NOMO-1 treated with dmso at 0.1 percent for 144 hours (cell line): ENCODE results near the gene SENP7.
"Not testable (repeated sequence)": the region's sequence is repeated elsewhere in the genome, so short reads cannot be mapped to it uniquely, and the experiment has no call there.

Experiments
- DNase-seq: peaks from one replicate; lab custom pipeline; 2025; ENCODE audit not compliant: unreplicated experiment; lab: John Stamatoyannopoulos, UW

The SENP7 gene

GRCh38 chr3:101521211-101521701 lies 8.2 kb upstream of the SENP7 start:
- DNase-seq, result no peak

DNA sequence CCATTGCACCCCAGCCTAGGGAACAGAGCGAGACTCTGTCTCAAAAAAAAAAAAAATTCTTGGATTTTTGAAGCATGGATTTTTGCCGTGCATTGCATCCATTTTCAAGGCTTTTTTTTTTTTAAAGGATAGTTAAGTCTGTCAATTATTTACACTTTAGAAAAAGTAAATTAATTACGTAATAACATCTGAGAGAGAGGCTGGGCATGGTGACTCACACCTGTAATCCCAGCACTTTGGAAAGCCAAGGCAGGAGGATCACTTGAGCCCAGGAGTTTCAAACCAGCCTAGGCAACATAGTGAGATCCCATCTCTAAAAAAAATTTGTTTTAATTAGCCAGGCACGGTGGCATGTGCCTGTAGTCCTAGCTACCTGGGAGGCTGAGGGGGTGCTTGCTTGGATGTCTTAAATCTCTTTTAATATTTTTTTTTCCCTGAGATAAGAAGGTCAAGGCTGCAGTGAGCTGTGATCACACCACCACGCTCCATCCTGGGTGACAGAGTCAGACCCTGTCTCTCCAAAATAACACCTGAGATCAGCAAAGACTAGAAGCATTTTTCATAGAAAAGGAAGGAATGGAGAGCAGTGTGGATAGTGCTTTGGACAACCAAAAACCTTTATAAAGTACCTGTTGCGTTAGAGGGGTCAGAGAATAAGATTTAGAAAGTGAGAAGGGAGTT lies 6.8 kb upstream of the SENP7 start:
- no peak for DNase-seq

GRCh38 chr3:101518421-101518871 lies 5.4 kb upstream of the SENP7 start:
- DNase-seq, result no peak

DNA sequence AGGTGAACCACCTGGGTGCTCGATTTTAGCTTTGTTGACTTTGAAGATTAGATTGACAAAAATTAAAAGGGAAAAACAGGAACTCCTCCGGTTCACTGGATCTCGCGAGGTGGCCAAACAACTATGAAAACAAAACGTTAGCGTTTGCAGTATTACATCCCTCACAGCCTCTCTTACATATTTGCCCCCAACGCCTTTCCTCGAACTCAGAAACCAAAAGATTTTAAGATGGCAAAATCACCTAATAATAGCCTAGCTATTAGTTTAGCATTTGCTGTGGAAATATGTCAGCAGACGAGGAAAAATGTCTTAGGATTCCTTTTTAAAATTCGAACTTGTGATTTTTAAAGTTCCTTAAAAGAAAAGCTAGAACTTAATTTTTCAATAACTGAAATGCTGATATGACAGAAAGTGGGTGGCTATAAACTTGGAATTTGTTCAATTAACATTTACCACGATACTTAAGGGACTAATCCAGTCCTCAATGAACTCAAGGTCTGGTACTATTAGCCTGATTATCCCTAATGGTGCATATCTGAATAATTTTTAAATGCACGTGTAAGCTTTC lies 491 bp upstream of the SENP7 start:
- peak; percentile 53 for DNase-seq

GRCh38 chr3:101512396-101512645 lies 691 bp downstream of the SENP7 start:
- no peak for DNase-seq

- no peak for DNase-seq
These were observed 3.2 kb downstream of the SENP7 start for GRCh38 chr3:101509811-101510210.

DNA sequence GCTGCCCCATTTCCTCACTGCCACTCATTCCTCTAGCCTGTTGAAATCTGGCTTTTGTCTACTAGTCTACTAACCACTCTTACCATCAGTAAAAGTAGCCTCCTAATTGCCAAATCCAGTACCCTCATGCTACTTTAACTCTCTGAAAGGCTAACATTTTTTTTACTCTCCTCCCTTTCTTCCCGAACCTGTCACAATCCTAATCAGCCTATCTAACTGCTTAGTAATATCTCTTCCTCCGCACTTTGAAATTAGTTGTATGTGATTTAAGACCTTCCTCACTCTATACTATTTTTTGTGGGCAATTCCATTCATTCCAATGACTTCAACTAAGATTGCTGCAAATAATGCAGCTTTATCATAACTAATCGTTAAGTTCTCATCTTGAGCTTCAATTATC lies 3.7 kb downstream of the SENP7 start:
- no peak for DNase-seq

- DNase-seq, result no peak
These were observed 11.2 kb downstream of the SENP7 start for GRCh38 chr3:101501783-101502182.

- no peak for DNase-seq
These were observed 12.8 kb downstream of the SENP7 start for GRCh38 chr3:101500208-101500607.

DNA sequence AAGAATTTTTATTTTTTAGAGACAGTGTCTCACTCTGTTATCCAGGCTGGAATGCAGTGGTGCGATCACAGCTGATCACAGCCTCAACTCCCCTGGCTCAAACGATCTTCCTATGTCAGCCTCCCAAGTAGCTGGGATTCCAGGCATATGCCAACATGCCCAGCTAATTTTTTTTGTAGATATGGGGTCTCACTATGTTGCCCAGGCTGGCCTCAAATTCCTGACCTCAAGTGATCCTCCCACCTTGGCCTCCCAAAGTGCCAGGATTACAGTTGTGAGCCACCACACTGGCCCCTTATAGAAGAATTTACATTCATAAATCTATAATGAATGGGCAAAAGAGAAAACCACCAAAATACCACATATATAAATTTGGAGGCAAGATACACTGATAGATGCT lies 15.2 kb downstream of the SENP7 start:
- no peak for DNase-seq

GRCh38 chr3:101495552-101495951 lies 17.5 kb downstream of the SENP7 start:
- DNase-seq, result no peak

- DNase-seq, result no peak
These were observed 28.0 kb downstream of the SENP7 start for GRCh38 chr3:101484805-101485620.

DNA sequence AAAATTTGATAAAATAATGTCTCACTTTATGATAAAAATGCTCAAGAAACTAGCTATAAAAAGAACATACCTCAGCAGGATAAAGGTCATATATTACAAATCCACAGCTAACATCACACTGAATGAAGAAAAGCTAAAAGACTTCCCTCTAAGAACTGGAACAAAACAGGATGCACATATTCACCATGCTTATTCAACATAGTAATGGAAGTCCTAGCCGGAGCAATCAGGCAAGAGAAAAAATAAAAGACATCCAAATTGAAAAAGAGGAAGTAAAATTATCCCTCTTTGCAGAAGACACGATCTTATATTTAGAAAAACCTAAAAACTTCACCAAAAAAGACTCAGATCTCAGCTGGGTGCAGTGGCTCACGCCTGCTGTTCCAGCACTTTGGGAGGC lies 34.0 kb downstream of the SENP7 start:
- no peak for DNase-seq

- not testable (repeated sequence) for DNase-seq
These were observed 38.0 kb downstream of the SENP7 start for GRCh38 chr3:101474841-101475552.

DNA sequence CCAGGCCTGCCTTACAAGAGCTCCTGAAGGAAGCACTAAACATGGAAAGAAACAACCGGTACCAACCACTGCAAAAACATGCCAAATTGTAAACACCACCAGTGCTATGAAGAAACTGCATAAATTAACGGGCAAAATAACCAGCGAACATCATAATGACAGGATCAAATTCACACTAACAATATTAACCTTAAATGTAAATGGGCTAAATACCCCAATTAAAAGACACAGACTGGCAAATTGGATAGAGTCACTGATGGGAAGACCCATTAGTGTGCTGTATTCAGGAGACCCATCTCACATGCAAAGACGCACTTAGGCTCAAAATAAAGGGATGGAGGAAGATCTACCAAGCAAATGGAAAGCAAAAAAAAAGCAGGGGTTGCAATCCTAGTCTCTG lies 44.3 kb downstream of the SENP7 start:
- not testable (repeated sequence) for DNase-seq

GRCh38 chr3:101467310-101467663 lies 45.7 kb downstream of the SENP7 start:
- DNase-seq, result not testable (repeated sequence)

DNA sequence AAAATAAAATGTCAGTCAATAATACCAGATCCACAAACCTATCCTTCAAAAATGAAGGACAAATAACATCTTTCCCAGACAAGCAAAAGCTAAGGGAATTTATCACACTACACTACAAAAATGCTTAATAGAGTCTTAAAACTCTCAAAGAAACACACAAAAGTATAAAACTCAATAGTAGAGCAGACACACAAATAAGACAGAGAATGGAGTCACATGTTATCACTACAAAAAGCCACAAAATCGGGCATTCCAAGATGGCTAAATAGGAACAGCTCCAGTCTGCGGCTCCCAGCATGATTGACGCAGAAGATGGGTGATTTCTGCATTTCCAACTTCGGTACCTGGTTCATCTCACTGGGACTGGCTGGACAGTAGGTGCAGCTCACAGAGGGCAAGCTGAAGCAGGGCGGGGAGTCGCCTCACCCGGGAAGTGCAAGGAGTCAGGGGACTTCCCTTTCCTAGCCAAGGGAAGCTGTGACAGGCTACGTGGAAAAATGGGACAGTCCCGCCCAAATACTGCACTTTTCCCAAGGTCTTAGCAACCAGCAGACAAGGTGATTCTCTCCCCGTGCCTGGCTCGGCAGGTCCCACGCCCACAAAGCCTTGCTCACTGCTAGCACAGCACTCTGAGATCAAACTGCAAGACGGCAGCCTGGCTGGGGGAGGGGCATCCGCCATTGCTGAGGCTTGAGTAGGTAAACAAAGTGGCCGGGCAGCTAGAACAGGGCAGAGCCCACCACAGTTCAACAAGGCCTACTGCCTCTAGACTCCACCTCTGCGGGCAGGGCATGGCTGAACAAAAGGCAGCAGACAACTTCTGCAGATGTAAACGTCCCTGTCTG lies 46.3 kb downstream of the SENP7 start:
- no peak for DNase-seq

- DNase-seq, result no peak
These were observed 48.8 kb downstream of the SENP7 start for GRCh38 chr3:101464235-101464634.

- DNase-seq, result no peak
These were observed 51.6 kb downstream of the SENP7 start for GRCh38 chr3:101461451-101461850.

DNA sequence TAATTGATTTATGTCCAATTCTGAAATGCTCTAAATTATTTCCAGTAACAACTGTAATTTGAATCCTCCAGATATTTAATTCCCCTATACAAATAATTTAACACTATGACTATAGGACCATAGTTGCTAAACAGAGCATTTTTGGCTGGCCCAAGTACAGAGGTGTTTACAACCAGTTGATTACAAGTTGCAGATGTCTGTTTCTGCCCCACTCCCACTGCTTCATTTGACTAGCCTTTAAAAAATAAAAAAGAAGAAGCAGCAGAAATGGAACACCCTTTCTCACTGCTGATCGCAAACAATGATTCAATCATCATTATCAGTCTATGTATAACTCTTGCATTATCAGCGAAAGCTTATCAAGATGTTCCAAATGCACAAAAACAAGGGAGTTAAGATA lies 54.6 kb downstream of the SENP7 start:
- DNase-seq, result no peak

DNA sequence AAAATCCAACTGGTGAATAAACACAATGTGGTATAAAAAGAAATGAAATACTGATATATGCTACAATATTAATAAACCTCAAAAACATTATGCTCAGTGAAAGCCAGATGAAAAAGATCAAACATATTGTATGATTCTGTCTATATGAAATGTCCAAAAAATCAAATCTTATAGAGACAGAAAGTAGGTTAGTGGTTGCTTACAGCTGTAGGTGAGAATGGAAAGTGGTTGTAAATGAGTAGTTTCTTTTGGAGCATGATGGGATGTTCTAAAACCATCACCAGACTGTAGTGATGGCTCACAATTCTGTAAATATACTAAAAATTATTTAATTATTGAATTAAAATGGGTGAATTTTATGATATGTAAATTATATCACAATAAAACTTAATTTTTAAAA lies 58.4 kb downstream of the SENP7 start:
- no peak for DNase-seq
